Calu3 (cell line): Measurements from ENCODE around the gene NUDCD3. TPM values are rescaled to one million over a fixed set of nuclear protein-coding genes. Genes with fewer than 3 reads are reported as not detected.

Source experiments
- BruUV-seq: library from RNA; stranded (reverse); fragments of 400-500 nt; replicated peaks from 2 replicates; lab custom pipeline; 2021; lab: Mats Ljungman, UMichigan
- CTCF ChIA-PET: fragments of 300-600 bp; sonication (Branson Sonifier 250); formaldehyde crosslinking; loops from one replicate; lab custom pipeline; 2022; ENCODE audit warnings: antibody characterized with exemption; lab: Charles Lee
- DNase-seq: peaks from one replicate; pipeline ENCODE4 v3.0.0; 2022
- H3K27ac Mint-ChIP-seq: one replicate; pipeline ENCODE4 v1.8.0; 2022; ENCODE audit warnings: mixed read lengths; ENCODE audit not compliant: unreplicated experiment
- H3K27me3 Mint-ChIP-seq: one replicate; pipeline ENCODE4 v1.8.0; 2022; ENCODE audit warnings: mixed read lengths; ENCODE audit not compliant: unreplicated experiment
- H3K36me3 Mint-ChIP-seq: one replicate; pipeline ENCODE4 v1.8.0; 2022; ENCODE audit warnings: mild to moderate bottlenecking, moderate library complexity, mixed read lengths; ENCODE audit not compliant: insufficient read depth, unreplicated experiment
- H3K4me1 Mint-ChIP-seq: one replicate; pipeline ENCODE4 v1.8.0; 2022; ENCODE audit warnings: mild to moderate bottlenecking, low read depth, mixed read lengths; ENCODE audit not compliant: unreplicated experiment
- H3K4me3 Mint-ChIP-seq: one replicate; pipeline ENCODE4 v1.8.0; 2022; ENCODE audit warnings: mild to moderate bottlenecking, low read depth, moderate library complexity, mixed read lengths; ENCODE audit not compliant: unreplicated experiment
- H3K9me3 Mint-ChIP-seq: one replicate; pipeline ENCODE4 v1.8.0; 2022; ENCODE audit warnings: low read depth, mixed read lengths; ENCODE audit not compliant: unreplicated experiment
- intact Hi-C: fragments of 100-400 bp; cut with micrococcal nuclease; formaldehyde crosslinking; loops from one replicate; pipeline ENCODE4 v1.10.0; 2022; ENCODE audit not compliant: unreplicated experiment
- total RNA-seq: library from RNA; stranded (reverse); gene quantifications from 2 replicates; pipeline ENCODE4 v1.2.3, GENCODE V29; 2022
- TF ChIP-seq, protein P1 (sequence below): fragments of 200-600 bp; IDR thresholded peaks from one replicate; pipeline ENCODE4 v1.8.0; 2022; ENCODE audit warnings: antibody characterized with exemption; ENCODE audit not compliant: unreplicated experiment

Gene NUDCD3
- total RNA-seq, 1 experiment from 2014 or later, result 176 TPM

DNA sequence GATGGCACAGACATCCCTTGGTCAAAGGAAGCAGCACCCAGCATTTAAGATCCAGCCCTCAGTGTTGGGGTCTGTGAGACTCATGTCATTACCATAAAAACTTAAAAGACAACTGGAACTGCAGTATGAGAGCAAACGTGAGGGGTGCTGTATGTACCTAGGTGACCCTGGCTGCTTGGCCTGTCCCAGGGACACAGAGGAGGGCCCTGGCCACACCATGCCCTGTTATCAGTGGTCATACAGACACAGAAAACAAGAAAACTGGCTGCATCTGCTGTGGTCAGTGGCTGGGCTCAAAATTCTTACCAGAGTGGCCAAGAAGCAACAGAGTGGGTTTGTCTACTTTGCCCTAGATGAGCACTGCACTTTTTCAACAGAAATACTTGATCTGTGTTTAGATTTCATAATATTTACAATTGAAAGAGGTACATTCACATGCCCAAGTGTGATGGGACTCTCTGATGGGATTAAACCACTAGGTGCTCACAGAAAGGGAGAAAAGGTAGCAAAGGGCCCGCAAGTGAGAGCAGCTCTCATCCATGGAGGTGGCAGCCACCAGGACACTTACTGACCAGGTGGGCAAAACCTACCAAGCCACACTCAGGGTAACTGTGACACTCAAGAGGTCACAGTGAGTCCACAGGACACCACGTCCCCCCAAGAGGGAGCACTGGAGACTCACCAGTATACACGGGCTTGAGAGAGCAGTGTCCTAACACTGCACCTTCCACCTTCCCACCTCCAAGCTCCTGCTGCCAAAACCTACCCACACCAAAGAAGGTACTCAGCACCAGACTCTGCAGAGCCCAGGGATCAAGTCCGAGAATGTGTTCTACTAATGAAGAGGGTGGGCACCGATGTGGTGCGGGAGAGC is 97.0 kb downstream of the NUDCD3 start:
- no peaks in the 10 kb centered on the region for H3K4me1 Mint-ChIP-seq
- intact Hi-C loops, result no loop called here
- no peaks in the 10 kb centered on the region for H3K9me3 Mint-ChIP-seq
- H3K36me3 Mint-ChIP-seq, result peaks cover 49% of the 10 kb centered on the region
- H3K27ac Mint-ChIP-seq, result no peak overlapping the region
- DNase-seq, result no peak
- no peaks in the 10 kb centered on the region for H3K27me3 Mint-ChIP-seq
- H3K4me3 Mint-ChIP-seq, result no peak overlapping the region
- TF ChIP-seq, protein P1, sequence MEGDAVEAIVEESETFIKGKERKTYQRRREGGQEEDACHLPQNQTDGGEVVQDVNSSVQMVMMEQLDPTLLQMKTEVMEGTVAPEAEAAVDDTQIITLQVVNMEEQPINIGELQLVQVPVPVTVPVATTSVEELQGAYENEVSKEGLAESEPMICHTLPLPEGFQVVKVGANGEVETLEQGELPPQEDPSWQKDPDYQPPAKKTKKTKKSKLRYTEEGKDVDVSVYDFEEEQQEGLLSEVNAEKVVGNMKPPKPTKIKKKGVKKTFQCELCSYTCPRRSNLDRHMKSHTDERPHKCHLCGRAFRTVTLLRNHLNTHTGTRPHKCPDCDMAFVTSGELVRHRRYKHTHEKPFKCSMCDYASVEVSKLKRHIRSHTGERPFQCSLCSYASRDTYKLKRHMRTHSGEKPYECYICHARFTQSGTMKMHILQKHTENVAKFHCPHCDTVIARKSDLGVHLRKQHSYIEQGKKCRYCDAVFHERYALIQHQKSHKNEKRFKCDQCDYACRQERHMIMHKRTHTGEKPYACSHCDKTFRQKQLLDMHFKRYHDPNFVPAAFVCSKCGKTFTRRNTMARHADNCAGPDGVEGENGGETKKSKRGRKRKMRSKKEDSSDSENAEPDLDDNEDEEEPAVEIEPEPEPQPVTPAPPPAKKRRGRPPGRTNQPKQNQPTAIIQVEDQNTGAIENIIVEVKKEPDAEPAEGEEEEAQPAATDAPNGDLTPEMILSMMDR, result no peak
- CTCF ChIA-PET, result no interaction called here
- no TSS peak for BruUV-seq

DNA sequence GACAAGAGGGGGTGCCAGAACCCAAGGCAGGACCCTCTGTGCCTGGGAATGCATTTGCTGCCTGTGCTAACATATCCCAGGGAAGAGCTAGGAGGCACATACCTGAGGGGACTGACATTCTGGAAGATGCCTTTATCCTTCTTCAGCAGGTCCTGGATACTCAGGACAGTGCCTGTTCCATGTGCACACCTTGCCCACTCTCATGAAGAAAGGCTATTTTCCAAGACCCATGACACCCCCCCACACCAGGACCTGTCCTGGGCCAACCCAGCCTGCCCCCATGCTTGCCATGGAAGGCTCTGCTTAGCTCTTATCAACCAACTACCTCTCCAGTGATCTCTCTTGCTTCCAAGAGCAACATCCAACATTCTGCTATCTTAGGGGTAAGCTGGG is 97.8 kb downstream of the NUDCD3 start:
- CTCF ChIA-PET, result no interaction called here
- H3K36me3 Mint-ChIP-seq, result peaks cover 45% of the 10 kb centered on the region
- no peaks in the 10 kb centered on the region for H3K4me1 Mint-ChIP-seq
- no peak overlapping the region for H3K4me3 Mint-ChIP-seq
- intact Hi-C loops, result no loop called here
- H3K27me3 Mint-ChIP-seq, result no peaks in the 10 kb centered on the region
- H3K9me3 Mint-ChIP-seq, result no peaks in the 10 kb centered on the region
- no peak overlapping the region for H3K27ac Mint-ChIP-seq
- no peak for DNase-seq
- BruUV-seq, result no TSS peak
- TF ChIP-seq, protein P1, result no peak

DNA sequence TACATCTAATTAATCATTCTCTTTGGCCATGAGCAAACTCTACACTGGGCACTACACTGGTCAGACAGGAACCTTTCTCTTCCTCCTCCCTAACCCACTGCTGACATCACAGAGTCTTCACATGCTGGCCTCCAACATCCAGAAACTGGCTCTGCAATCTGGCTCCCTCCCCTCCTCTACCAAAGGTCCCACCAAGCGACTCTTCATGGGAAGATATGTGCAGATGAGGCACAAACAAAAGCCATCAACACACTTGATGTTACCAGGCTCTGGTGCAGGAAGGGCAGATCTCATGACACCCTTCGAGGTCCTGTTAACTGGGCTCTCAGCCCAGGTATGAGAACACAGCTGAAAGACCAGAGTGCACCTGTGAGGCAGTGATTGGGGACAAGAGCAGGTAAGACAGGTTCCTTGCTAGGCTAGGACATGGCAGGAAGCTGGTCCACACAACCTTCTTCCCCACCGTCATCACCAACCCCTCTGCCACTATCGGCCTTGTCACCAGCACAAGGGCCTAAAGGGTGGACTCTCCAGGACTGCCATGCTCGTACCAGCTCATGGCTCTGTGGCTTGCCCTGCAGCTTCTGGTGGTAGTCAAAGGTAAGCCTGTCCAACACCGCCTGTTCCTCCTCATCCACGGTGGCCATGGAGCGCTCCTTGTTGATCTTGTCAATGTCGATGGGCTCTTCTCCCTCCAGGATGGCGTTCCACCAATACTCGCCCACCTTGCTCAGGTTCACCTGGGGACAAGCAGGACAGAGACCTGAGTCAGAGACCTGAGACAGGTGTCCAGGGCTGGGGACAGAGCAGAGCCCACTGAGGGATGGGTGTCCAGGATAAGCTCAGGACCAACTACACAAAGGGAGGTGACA is 98.5 kb downstream of the NUDCD3 start:
- BruUV-seq, result no TSS peak
- Mint-ChIP-seq H3K27ac (no peak overlapping the region), H3K4me3 (no peak overlapping the region), H3K36me3 (peaks cover 45% of the 10 kb centered on the region), H3K4me1 (no peaks in the 10 kb centered on the region), H3K9me3 (no peaks in the 10 kb centered on the region), H3K27me3 (no peaks in the 10 kb centered on the region)
- DNase-seq, result no peak
- CTCF ChIA-PET, result no interaction called here
- TF ChIP-seq, protein P1, result no peak
- intact Hi-C loops, result no loop called here

DNA sequence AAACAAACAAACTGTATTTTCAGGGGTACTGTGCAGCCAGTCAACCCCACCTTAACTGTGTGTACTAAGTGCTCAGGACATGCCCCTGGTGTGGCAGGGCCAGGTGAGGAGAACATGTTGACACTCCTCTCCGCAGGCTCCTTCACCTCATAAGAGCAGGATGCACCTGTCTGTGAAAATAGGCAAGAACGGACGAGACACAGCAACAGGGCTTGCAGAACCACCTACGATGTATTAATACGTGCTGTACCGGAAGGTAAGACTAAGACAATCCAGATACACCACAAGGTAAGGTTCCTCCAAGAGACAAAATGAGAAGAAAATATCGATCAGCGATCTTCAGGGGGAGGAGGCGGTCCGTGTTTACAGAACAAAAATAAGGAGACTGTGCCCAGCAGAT is 99.3 kb downstream of the NUDCD3 start:
- CTCF ChIA-PET, result no interaction called here
- DNase-seq, result no peak
- Mint-ChIP-seq H3K4me1 (no peaks in the 10 kb centered on the region), H3K27ac (no peak overlapping the region), H3K36me3 (peaks cover 45% of the 10 kb centered on the region), H3K4me3 (no peak overlapping the region), H3K27me3 (no peaks in the 10 kb centered on the region), H3K9me3 (no peaks in the 10 kb centered on the region)
- no TSS peak for BruUV-seq
- intact Hi-C loops, result no loop called here
- TF ChIP-seq, protein P1, result no peak
